Keratinocyte (primary cell): Measurements from ENCODE around the gene GREB1. TPM values are rescaled to one million over a fixed set of nuclear protein-coding genes. Genes with fewer than 3 reads are reported as not detected.

Experiments
- DNase-seq: peaks from one replicate; pipeline ENCODE4 v3.0.0-alpha.2; 2011; ENCODE audit warnings: low read depth, missing footprints, low spot score
- FAIRE-seq: peaks from 2 replicates; lab custom pipeline; 2011; peaks lifted over from hg19 to GRCh38; lab: Jason Lieb, UNC
- H2AFZ ChIP-seq: 2 replicates; pipeline ENCODE4 v1.6.0; 2012; ENCODE audit warnings: low read length, control low read depth, inconsistent platforms; ENCODE audit not compliant: control insufficient read depth
- H3K27ac ChIP-seq: 2 replicates; pipeline ENCODE4 v1.5.1; 2011; ENCODE audit warnings: low read length; ENCODE audit not compliant: control insufficient read depth, insufficient read depth
- H3K27me3 ChIP-seq: 3 replicates; pipeline ENCODE4 v1.6.0; 2011; ENCODE audit warnings: low read length; ENCODE audit not compliant: control insufficient read depth, insufficient read depth; ENCODE audit errors: extremely low read depth
- H3K36me3 ChIP-seq, 2 experiments: 2 replicates in 1 of 2; 3 replicates in 1 of 2; pipeline ENCODE4 v1.5.1; 2011; ENCODE audit warnings: low read length in 2 of 2, mild to moderate bottlenecking in 1 of 2; ENCODE audit not compliant: control insufficient read depth in 2 of 2, insufficient read depth in 2 of 2; ENCODE audit errors: extremely low read depth in 1 of 2
- H3K4me1 ChIP-seq: 3 replicates; pipeline ENCODE4 v1.5.1; 2011; ENCODE audit warnings: low read length; ENCODE audit not compliant: control insufficient read depth, insufficient read depth; ENCODE audit errors: extremely low read depth
- H3K4me2 ChIP-seq: 3 replicates; pipeline ENCODE4 v1.6.0; 2011; ENCODE audit warnings: low read depth, low read length; ENCODE audit not compliant: control insufficient read depth, insufficient read depth; ENCODE audit errors: extremely low read depth
- H3K4me3 ChIP-seq, 3 experiments: fragments of 200-600 bp in 1 of 3; sonication (generic) in 1 of 3; 2 replicates in 2 of 3; 3 replicates in 1 of 3; pipeline ENCODE4 v1.5.1; 2011 to 2016; ENCODE audit warnings: low read length in 3 of 3, mild to moderate bottlenecking in 3 of 3, control low read depth in 2 of 3, inconsistent platforms in 1 of 3, low read depth in 1 of 3, mixed read lengths in 1 of 3, mixed run types in 1 of 3, moderate library complexity in 1 of 3; ENCODE audit not compliant: control insufficient read depth in 2 of 3, insufficient read depth in 2 of 3; ENCODE audit errors: extremely low read depth in 1 of 3
- H3K79me2 ChIP-seq: 2 replicates; pipeline ENCODE4 v1.6.0; 2012; ENCODE audit warnings: low read length; ENCODE audit not compliant: control insufficient read depth, insufficient read depth
- H3K9ac ChIP-seq: 3 replicates; pipeline ENCODE4 v1.6.0; 2011; ENCODE audit warnings: low read length; ENCODE audit not compliant: control insufficient read depth, insufficient read depth; ENCODE audit errors: extremely low read depth
- H3K9me1 ChIP-seq: 3 replicates; pipeline ENCODE4 v1.6.0; 2011; ENCODE audit warnings: low read length; ENCODE audit not compliant: control insufficient read depth, insufficient read depth; ENCODE audit errors: extremely low read depth
- H3K9me3 ChIP-seq: 2 replicates; pipeline ENCODE4 v1.5.1; 2012; ENCODE audit warnings: low read depth, low read length; ENCODE audit not compliant: control insufficient read depth
- H4K20me1 ChIP-seq: 3 replicates; pipeline ENCODE4 v1.6.0; 2011; ENCODE audit warnings: low read length; ENCODE audit not compliant: control insufficient read depth, insufficient read depth; ENCODE audit errors: extremely low read depth
- CTCF ChIP-seq, 3 experiments: IDR thresholded peaks in 1 of 3; conservative IDR thresholded peaks in 1 of 3; optimal IDR thresholded peaks in 1 of 3; 2 replicates in 2 of 3; 3 replicates in 1 of 3; pipeline versions ENCODE3 to v1.5.1; 2011; ENCODE audit warnings: low read length in 3 of 3, mild to moderate bottlenecking in 3 of 3, moderate library complexity in 2 of 3, control low read depth in 1 of 3, inconsistent platforms in 1 of 3; ENCODE audit not compliant: insufficient read depth in 2 of 3; ENCODE audit errors: extremely low read depth in 1 of 3
- EZH2 ChIP-seq: IDR thresholded peaks from one replicate; pipeline ENCODE4 v1.6.1; 2012; ENCODE audit warnings: inconsistent platforms, mild to moderate bottlenecking, low read length, moderate library complexity
- dilution Hi-C: fragments of 300-500 bp; cut with MboI; formaldehyde crosslinking; loops from one replicate; pipeline ENCODE4 v1.7.0; 2020; ENCODE audit warnings: low sequenced_read_pairs; ENCODE audit not compliant: extremely low pct_ligation_motif_present
- polyA plus RNA-seq, 5 experiments: library from polyadenylated mRNA; depleted of rRNA in 3 of 5; stranded (reverse) in 3 of 5; stranded (forward) in 1 of 5; unstranded in 1 of 5; fragments of >200 nt; gene quantifications; 1 replicate in 1 of 5; 2 replicates in 3 of 5; 3 replicates in 1 of 5; pipeline versions ENCODE4 v1.2.1 to v1.2.3, GENCODE V29; 2011 to 2012; ENCODE audit warnings: missing spikeins in 2 of 5, low read depth in 1 of 5, low replicate concordance in 1 of 5

The GREB1 gene
- polyA plus RNA-seq, 1 donor (not counting 4 experiments of a cell fraction or from before 2014, with no cell fraction given) = 0.13 TPM

- H2AFZ ChIP-seq = no peak overlapping the region
- no peaks in the 10 kb centered on the region for H3K4me1 ChIP-seq
- H3K9me3 ChIP-seq = no peaks in the 10 kb centered on the region
- no peak overlapping the region for H3K27ac ChIP-seq
- H3K9ac ChIP-seq = no peak overlapping the region
- H3K36me3 ChIP-seq = no peaks in the 10 kb centered on the region
- FAIRE-seq (no peak), DNase-seq (no peak)
- H3K79me2 ChIP-seq = no peaks in the 10 kb centered on the region
- peaks cover 70% of the 10 kb centered on the region for H3K27me3 ChIP-seq
- no peak overlapping the region for H3K4me2 ChIP-seq
- no peaks in the 10 kb centered on the region for H3K9me1 ChIP-seq
- no peaks in the 10 kb centered on the region for H4K20me1 ChIP-seq
- no peak for TF ChIP-seq EZH2
- no peak for TF ChIP-seq CTCF (optimal IDR thresholded peaks at IDR 0.05 in 1 of 3, IDR thresholded peaks at IDR 0.05 in 1 of 3, conservative IDR thresholded peaks at IDR 0.05 in 1 of 3; ENCODE audit: extremely low read depth in 1 of 3, insufficient read depth in 2 of 3, low read length in 3 of 3)
- dilution Hi-C loops = loop anchor here (25.0 kb wide), 1 partner anchor 112 kb away; no protein-coding TSS in a partner anchor
- H3K4me3 ChIP-seq = no peak overlapping the region
Measured at GRCh38 chr2:11674983-11675382, 141.1 kb downstream of the GREB1 start.

- dilution Hi-C loops = loop anchor here (25.0 kb wide), 1 partner anchor 112 kb away; no protein-coding TSS in a partner anchor
- no peak overlapping the region for H2AFZ ChIP-seq
- no peaks in the 10 kb centered on the region for H3K9me1 ChIP-seq
- H4K20me1 ChIP-seq = no peaks in the 10 kb centered on the region
- no peak for TF ChIP-seq CTCF (optimal IDR thresholded peaks at IDR 0.05 in 1 of 3, IDR thresholded peaks at IDR 0.05 in 1 of 3, conservative IDR thresholded peaks at IDR 0.05 in 1 of 3; ENCODE audit: extremely low read depth in 1 of 3, insufficient read depth in 2 of 3, low read length in 3 of 3)
- no peak for TF ChIP-seq EZH2
- H3K4me3 ChIP-seq = no peak overlapping the region
- no peak for DNase-seq
- no peaks in the 10 kb centered on the region for H3K4me1 ChIP-seq
- no peaks in the 10 kb centered on the region for H3K79me2 ChIP-seq
- H3K27ac ChIP-seq = no peak overlapping the region
- H3K4me2 ChIP-seq = no peak overlapping the region
- no peak overlapping the region for H3K9ac ChIP-seq
- peaks cover 70% of the 10 kb centered on the region for H3K27me3 ChIP-seq
- no peak for FAIRE-seq
- H3K9me3 ChIP-seq = no peaks in the 10 kb centered on the region
- no peaks in the 10 kb centered on the region for H3K36me3 ChIP-seq
Measured at GRCh38 chr2:11675423-11676112, 141.7 kb downstream of the GREB1 start.
